Measurements from ENCODE around the gene RMRP. TPM values are rescaled to one million over a fixed set of nuclear protein-coding genes. Genes with fewer than 3 reads are reported as not detected.

The RMRP gene
- total RNA-seq, 1 donor = 88,726 TPM

- H3K9me3 ChIP-seq (ENCODE audit: low read depth, low read length) = no peaks in the 10 kb centered on the region
- peaks cover 55% of the 10 kb centered on the region for H3K36me3 ChIP-seq (ENCODE audit: insufficient read depth, low read length)
- no peak overlapping the region for H3K4me2 ChIP-seq (ENCODE audit: insufficient read depth, low read length)
- no peak overlapping the region for H2AFZ ChIP-seq (ENCODE audit: low read length)
- DNase-seq (ENCODE audit: insufficient read length, low spot score, missing footprints) = peak; percentile 69
- peaks cover 18% of the 10 kb centered on the region for H3K4me1 ChIP-seq (ENCODE audit: insufficient read depth, low read length)
- H4K20me1 ChIP-seq (ENCODE audit: insufficient read depth, low read length) = peaks cover 30% of the 10 kb centered on the region
- H3K4me3 ChIP-seq (ENCODE audit: insufficient read depth, low read length) = no peak overlapping the region
- H3K27ac ChIP-seq (ENCODE audit: low read depth, low read length) = peak overlapping the region; percentile 80
- TF ChIP-seq CTCF (IDR thresholded peaks at IDR 0.05; ENCODE audit: extremely low read depth, low read depth, low read length) = no peak
- peaks cover 10% of the 10 kb centered on the region for H3K79me2 ChIP-seq (ENCODE audit: insufficient read depth, low read length)
- H3K27me3 ChIP-seq (ENCODE audit: insufficient read depth, low read length) = no peaks in the 10 kb centered on the region
Observed at GRCh38 chr9:35695943-35696401, 38.2 kb upstream of the RMRP start.

- peak overlapping the region; percentile 93 for H3K4me3 ChIP-seq (ENCODE audit: insufficient read depth, low read length)
- no peak overlapping the region for H2AFZ ChIP-seq (ENCODE audit: low read length)
- peak; percentile 60 for DNase-seq (ENCODE audit: insufficient read length, low spot score, missing footprints)
Observed at GRCh38 chr9:35691757-35692301, 34.0 kb upstream of the RMRP start.

GRCh38 chr9:35691334-35691650 is 33.5 kb upstream of the RMRP start:
- DNase-seq (ENCODE audit: insufficient read length, low spot score, missing footprints) = peak; percentile 89
- Histone ChIP-seq H3K9me3 (ENCODE audit: low read depth, low read length) (no peaks in the 10 kb centered on the region), H3K36me3 (ENCODE audit: insufficient read depth, low read length) (peaks cover 31% of the 10 kb centered on the region), H3K27ac (ENCODE audit: low read depth, low read length) (peak overlapping the region; percentile 87), H3K4me3 (ENCODE audit: insufficient read depth, low read length) (peak overlapping the region; percentile 93), H3K4me1 (ENCODE audit: insufficient read depth, low read length) (peaks cover 40% of the 10 kb centered on the region), H3K27me3 (ENCODE audit: insufficient read depth, low read length) (no peaks in the 10 kb centered on the region), H3K4me2 (ENCODE audit: insufficient read depth, low read length) (peak overlapping the region; percentile 100), H3K79me2 (ENCODE audit: insufficient read depth, low read length) (peaks cover 34% of the 10 kb centered on the region), H4K20me1 (ENCODE audit: insufficient read depth, low read length) (peaks cover 35% of the 10 kb centered on the region), H2AFZ (ENCODE audit: low read length) (peak overlapping the region; percentile 11)
- TF ChIP-seq CTCF (IDR thresholded peaks at IDR 0.05; ENCODE audit: extremely low read depth, low read depth, low read length) = no peak

More at GRCh38 chr9:35691757-35692301, 34.0 kb upstream of the RMRP start:
- H4K20me1 ChIP-seq (ENCODE audit: insufficient read depth, low read length) = peaks cover 35% of the 10 kb centered on the region
- peaks cover 31% of the 10 kb centered on the region for H3K36me3 ChIP-seq (ENCODE audit: insufficient read depth, low read length)
- H3K27me3 ChIP-seq (ENCODE audit: insufficient read depth, low read length) = no peaks in the 10 kb centered on the region
- peaks cover 36% of the 10 kb centered on the region for H3K4me1 ChIP-seq (ENCODE audit: insufficient read depth, low read length)
- peaks cover 29% of the 10 kb centered on the region for H3K79me2 ChIP-seq (ENCODE audit: insufficient read depth, low read length)
- no peak for TF ChIP-seq CTCF (IDR thresholded peaks at IDR 0.05; ENCODE audit: extremely low read depth, low read depth, low read length)
- no peaks in the 10 kb centered on the region for H3K9me3 ChIP-seq (ENCODE audit: low read depth, low read length)
- peak overlapping the region; percentile 87 for H3K27ac ChIP-seq (ENCODE audit: low read depth, low read length)
- peak overlapping the region; percentile 100 for H3K4me2 ChIP-seq (ENCODE audit: insufficient read depth, low read length)

- peak overlapping the region; percentile 93 for H3K4me3 ChIP-seq (ENCODE audit: insufficient read depth, low read length)
- H3K79me2 ChIP-seq (ENCODE audit: insufficient read depth, low read length) = peaks cover 38% of the 10 kb centered on the region
- peak; percentile 96 for DNase-seq (ENCODE audit: insufficient read length, low spot score, missing footprints)
- H3K4me1 ChIP-seq (ENCODE audit: insufficient read depth, low read length) = peaks cover 40% of the 10 kb centered on the region
- peak overlapping the region; percentile 11 for H2AFZ ChIP-seq (ENCODE audit: low read length)
- no peak for TF ChIP-seq CTCF (IDR thresholded peaks at IDR 0.05; ENCODE audit: extremely low read depth, low read depth, low read length)
- peaks cover 39% of the 10 kb centered on the region for H4K20me1 ChIP-seq (ENCODE audit: insufficient read depth, low read length)
- no peaks in the 10 kb centered on the region for H3K9me3 ChIP-seq (ENCODE audit: low read depth, low read length)
- H3K27ac ChIP-seq (ENCODE audit: low read depth, low read length) = peak overlapping the region; percentile 87
- H3K36me3 ChIP-seq (ENCODE audit: insufficient read depth, low read length) = peaks cover 32% of the 10 kb centered on the region
- no peaks in the 10 kb centered on the region for H3K27me3 ChIP-seq (ENCODE audit: insufficient read depth, low read length)
- H3K4me2 ChIP-seq (ENCODE audit: insufficient read depth, low read length) = peak overlapping the region; percentile 100
Observed at GRCh38 chr9:35690614-35691333, 33.0 kb upstream of the RMRP start.

Data from osteoblast (primary cell).